RPMI8226 (cell line): Measurements from ENCODE around the gene SMC1A.
A peak's percentile ranks its signal among the peaks of the same experiment; 100 is the strongest.
"Not testable (repeated sequence)": the region's sequence is repeated elsewhere in the genome, so short reads cannot be mapped to it uniquely, and the experiment has no call there.

ENCODE experiments used
- DNase-seq: peaks from one replicate; pipeline ENCODE4 v3.0.0-alpha.2; 2015

The SMC1A gene

DNA sequence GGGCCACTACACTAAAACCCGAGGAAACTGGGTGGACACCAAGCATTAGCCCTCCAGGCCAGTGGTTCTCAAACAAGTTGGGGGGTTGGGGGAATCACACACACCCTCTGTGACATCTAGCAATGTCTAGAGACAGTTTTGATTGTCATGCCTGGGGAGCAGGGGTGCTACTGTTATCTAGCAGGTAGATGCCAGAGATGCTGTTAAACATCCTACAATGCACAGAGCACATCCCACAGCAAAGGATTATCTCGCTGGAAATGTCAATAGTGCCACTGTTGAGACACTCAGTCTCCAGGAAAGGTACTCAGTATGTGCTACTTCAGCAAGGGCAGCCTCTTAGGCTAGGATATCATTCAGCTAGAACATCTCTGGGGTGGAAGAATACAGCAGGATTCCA lies 1.3 kb downstream of the SMC1A start:
- no peak for DNase-seq

DNA sequence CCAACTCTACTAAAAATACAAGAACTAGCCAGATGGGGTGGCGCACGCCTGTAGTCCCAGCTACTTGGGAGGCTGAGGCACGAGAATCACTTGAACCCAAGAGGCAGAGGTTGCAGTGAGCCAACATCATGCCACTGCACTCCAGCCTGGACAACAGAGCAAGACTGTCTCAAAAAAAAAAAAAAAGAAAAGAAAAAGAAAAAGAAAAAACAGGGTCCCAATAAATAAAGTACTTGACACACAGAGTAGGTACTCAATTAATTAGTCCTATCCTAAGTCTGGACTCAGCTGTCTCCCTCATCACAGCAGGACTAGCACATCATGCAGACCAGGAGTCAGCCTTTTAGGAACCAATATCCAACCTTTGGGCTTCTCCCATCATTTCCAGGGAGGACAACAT lies 2.1 kb downstream of the SMC1A start:
- DNase-seq = not testable (repeated sequence)

DNA sequence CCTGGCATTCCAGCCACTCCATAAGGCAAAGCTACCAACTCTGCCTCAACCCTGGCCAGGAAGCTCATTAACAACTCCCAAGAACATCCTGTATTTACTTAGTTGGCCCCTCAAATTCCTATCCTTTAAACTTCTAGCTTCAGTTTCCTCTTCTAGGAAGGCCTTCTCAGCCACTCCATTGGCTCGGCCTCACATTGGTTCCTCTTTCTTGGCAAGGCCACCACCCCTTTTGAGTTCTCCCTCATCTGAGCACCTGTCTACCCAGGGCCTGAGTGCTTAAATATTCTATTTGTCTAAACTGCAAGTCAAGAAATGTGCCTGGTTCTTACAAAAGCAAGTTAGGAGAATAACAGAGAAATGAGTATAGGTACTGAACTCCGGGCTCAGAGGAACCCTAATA lies 10.0 kb downstream of the SMC1A start:
- no peak for DNase-seq

DNA sequence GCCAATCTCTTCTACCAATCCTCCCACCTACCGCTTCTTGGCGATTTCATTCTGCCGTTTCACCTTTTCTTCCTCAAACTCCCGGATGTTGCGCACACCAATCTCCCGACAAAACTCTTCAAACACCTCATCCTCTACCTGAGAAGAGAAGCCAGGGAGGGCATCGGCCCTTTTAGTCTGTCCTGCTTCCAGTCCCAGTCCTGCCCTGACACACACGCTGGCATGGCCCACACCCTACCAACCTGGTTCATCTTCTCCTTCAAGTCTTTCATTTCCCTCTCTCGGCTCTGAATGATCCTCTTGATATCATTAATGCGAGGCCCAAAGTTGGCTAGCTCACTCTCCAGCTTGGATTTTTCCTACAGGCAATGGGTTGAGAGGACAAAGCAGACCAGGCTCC lies 18.9 kb downstream of the SMC1A start:
- no peak for DNase-seq

DNA sequence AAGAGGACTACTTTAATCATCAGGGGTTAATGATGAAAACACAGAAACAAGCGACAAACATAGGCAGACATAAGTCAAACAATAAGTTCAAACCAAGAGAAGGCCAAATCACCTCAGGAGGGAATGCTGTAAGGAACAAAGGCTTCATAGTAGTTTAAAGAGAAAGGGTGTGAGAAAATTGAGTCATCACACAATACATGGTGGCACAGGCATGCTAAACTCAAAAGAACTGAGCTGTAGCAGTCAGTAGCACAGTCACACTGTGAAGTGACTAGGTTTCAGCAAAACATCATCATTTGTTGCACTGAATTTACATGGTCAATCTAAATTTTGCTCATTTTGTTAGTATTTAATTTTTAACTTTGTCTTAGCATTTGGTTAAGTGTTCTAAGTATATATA lies 24.2 kb downstream of the SMC1A start:
- no peak for DNase-seq

DNA sequence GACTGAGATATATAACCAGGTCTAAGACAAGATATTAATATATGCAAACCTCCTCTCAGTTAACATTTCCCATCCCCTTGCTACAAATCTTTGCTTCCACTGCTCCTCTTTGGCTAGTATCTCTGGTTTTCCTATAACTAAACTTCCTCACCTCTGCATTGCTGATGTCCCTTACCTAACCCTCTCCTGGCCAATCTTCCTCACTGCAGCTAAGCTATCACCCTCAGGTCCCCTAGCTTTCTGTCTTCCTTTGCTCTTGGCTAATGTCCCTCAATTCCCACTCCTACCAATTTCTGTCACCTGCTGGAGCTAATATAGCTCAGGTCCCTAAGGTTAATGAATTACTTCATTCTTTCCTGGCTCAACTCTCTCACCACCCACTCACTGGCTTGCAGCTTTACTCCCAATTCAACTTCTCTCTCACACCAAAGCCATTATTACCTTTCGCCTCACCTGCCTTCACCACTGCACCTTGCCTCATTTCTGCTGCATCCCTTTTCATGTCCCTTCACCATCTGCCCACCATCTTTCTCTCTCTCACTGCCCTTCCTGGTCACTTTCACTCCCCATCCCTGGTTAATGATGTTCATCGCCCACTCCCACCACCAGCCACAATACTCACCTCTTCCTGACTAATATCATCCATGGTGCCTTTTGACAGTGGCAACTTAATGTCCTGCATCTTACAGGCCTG lies 26.7 kb downstream of the SMC1A start:
- DNase-seq = no peak

DNA sequence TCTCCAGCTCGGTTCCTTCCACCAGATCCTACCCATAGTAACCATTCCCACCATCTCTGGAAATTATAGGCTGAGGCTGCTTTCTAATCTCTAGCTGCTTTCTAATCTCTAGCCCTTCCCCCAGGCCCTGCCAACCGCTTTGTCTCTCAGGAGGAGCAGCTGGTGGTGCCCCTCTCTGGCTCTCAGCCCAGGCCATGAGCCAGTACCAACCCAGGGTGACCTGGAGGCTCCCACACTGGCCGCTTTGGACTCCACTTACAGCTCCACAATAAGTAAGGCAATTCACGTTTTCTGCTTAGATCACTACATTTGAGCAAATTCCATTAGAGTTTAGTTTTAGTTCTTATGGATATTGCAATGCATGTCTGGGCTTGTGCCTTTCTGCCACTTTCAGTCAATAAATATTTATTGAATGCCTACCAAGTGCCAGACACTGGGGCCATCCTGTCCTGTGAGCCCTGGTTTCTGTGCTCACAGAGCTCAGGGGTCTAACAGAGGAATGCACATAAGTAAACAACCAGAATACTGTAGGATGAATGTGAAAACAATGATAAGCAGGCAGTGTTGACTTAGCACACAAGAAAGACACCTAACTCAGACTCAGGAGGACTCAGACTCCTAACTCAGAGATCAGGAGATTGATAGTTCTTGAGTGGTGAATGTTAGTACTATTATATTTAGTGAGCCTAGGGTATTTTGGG lies 38.9 kb downstream of the SMC1A start:
- DNase-seq = no peak

DNA sequence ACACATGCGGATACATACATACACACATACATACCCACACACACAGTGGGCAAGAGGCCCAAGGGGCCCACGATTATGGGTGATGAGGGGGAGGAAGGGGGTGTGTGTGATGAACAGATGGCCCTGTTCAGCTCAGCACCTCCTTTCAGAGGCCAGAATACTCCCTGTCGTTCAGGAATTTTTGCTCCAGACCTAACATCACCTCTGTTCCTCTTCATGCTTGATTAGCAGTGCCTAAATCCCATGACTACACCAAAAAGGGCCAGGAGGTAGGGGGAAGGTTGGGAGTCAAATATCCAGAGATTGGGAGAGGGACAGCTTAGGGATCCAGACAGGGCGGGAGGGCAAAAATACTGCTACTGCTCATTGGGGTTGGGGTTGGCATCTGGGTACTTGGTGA lies 42.7 kb downstream of the SMC1A start:
- no peak for DNase-seq

DNA sequence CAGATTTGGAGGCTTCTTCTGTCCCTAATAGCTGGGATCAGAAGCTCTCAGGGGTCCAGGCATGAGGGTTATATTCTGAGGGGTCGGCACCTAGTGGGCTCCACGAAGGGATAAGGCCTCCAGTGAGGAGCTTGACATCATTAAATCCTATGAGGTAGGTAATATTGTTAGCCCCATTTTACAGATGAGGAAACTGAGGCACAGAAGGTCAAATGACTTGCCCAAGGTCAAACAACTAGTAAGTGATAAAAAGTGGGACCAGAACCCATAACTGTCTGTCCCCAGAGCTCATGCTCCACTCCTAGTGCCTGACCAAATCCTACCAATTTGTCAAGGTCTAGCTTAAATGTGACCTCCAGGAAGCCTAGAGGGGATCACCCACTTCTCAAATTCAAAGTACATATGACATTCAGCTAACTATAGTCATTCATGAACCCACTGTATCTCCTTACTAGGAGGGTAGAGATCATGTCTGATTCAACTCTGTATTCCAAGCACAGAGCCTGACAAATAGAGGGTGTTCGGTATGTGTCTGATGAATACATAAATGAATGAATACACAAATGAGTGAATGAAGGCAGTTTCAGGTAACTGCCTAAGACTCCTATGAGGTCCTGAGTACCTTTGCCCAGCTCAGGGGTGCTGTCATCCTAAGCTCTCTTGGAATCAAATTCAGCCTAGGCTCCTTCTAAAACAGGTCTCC lies 43.3 kb downstream of the SMC1A start:
- no peak for DNase-seq

DNA sequence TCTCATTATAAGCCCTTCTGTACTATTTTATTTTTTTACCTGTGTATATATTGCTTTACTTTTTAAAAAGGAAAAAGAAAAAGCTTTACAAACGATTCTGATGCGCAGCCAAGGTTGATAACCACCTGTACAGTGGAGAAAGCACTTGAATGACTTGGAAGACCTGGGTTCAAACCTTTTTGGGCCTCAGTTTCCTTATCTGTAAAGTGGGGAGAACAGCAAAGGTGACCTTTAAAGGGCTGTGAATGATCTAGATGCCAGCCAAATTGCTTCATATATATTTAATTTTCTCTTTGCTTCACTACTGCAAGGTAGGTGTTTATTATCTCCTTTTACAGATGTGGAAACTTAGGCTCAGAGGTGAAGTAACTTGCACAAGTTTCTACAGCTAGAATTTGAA lies 45.0 kb downstream of the SMC1A start:
- DNase-seq = no peak

DNA sequence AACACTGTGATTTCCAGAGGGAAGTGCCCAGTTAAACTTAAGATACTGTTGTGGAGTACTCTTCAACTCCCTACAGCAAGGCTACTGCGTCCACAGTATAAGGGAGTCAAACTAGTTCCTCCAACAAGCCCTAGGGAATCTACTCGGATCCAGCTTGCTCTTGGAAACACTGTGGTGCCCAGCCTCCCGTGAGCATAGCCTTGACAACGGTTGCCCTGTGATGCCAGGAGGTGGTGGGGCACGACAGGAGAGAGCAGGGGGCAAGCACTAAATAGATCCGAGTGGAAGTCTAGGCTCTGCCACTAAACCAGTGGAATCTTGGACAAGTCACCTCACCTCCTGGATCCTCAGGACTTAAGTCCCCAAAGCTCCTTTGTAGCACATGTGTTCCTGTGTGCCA lies 45.6 kb downstream of the SMC1A start:
- no peak for DNase-seq

DNA sequence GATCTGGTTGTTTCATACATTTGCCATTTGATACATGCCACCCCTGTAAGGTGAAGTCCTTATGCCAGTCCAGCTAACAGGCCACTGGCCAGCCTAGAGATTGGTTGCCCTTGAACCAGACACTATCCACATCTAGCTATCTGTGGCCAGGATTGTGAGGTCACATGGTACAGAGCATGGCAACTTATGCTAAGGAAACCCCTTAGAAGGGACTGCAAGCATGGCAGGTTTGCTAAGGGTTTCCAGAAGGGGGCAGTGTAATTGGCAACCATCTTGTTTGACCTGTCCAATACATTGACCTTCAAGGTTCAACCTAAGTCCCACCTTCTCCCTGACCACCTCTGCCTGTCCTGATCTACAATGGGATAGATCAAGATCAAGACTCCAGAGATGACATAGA lies 47.5 kb downstream of the SMC1A start:
- no peak for DNase-seq

DNA sequence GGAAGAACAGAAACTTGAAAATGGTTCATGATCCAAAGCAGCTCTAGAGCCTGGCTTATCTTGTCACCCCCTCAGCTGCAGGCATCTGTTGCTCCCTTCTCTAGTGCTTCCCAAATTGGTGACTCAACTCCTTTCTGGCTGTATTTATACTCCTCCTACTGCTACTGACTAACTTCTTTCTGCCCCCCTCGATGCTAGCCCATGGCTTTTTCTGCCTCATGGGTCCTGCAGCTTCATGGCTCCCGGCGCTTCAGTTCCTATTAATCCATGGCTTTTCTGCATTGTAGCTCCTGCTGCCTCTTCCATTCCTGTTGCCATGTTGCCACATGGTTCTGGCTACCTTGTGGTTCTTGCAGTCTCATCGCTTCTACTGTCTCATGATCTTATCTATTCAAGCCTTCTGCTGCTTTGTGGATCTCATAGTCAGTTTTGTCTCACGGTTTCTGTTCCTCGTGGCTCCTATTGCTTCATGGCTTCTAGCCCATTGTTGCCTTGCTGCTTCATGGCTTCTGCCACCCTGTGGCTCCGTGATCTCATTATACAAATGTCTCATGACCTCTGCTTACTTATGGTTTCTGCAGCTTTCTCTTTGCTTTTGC lies 48.1 kb downstream of the SMC1A start:
- DNase-seq = no peak

DNA sequence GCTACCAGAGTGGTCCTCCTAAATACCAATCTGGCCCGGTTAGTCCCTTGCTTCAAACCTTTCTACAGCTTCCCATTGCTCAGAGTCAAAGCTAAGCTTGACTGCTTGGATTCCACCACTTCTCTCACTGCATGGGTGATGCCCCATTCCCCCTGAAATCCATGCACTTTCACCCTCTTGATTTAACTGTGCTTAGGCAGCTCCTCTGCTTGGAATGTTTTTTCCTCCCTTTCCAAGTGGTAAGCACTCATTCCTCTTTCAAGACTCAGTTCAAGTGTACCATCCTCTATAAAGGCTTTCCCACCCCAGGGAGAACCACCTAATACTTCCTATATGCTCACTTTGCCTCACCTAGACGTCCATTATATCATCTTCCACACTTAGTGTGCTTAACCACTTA lies 49.1 kb downstream of the SMC1A start:
- DNase-seq = no peak

DNA sequence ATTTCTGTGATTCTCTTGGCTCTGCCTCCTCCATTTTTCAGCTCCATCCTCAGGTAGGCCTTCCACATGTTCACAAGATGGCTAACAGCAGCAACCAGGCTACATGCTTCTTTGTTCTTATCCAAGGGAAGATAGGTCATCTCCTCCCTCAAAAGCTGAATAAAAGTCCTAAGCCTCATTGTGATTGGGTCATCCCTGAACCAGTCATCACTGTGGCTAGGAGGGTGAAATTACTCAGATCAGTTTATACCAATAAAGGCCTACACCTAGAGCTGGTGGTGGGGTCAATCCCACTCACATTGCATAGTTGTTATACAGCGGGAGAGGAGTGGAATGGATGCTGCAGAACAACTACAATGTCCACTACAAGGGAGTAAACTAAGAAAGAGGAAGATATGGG lies 56.0 kb downstream of the SMC1A start:
- not testable (repeated sequence) for DNase-seq

DNA sequence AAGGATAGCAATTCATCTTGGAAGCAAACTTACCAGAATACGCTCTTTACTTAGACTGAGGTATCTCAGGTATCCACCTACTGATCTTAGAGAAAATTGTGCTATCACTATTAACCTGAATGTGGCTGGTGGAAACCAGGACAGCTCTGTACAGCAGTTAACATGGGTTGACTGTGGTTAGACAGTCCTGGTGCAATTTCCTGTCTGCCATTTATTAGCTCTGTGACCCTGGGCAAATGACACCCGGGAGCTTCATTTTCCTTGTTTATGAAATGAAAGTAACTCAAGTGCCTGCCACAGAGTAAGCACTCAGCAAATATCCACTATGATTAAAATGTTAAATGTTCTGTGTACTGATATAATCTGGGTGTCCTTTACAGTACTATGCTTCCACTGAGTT lies 60.0 kb downstream of the SMC1A start:
- peak; percentile 48 for DNase-seq

DNA sequence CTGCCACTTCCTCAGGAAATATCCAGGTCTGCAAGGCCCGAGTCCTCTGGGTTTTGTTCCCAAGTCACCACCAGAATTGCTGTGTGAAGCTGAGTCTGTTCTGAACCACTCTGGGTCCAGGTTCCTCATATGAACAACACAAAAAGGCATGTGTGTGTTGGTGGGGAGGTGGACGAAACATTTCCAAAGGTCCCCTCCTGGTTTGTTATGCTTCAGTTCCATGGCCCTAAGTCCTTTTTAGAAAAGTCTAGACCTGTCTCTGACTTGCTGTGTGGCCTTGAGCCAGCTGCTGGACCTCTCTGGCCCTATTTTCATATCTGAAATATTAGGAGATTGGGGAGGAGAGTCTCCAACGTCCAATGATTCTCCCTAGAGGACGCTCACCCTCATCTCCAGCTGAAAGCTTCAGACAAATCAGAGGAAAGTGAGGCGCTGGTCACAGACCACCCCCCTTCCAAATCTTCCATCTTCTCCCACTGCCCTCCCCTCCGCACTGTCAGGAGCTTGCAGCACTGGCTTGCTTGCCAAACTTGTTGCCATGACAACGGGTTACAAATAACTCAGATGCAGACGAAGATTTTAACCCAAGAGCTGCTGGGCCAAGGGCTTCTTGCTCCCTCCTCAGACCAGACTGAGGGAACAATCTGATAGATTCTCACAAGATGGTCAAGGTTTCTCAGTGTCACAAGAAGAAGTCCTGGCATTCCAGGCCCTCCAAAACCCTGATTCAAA lies 64.5 kb downstream of the SMC1A start:
- DNase-seq = peak; percentile 14

DNA sequence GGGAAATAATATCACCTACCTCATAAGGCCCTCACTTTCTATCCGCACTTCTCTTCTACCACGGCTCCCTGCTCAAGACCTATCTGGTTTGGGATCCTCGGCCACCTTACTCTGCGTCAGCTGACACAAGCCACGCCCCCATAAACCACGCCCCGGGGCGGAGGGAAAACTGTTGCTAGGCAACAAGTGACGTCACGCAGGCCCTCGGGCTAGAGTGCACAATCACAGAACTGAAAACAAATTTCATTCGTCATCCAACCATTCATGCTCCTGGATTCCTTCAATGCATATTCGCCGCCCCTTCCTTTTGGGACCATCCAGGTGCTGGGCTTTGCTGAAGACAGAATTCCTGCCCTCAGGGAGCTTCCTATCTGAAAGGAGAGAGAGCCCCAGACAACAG lies 66.3 kb downstream of the SMC1A start:
- DNase-seq = no peak

DNA sequence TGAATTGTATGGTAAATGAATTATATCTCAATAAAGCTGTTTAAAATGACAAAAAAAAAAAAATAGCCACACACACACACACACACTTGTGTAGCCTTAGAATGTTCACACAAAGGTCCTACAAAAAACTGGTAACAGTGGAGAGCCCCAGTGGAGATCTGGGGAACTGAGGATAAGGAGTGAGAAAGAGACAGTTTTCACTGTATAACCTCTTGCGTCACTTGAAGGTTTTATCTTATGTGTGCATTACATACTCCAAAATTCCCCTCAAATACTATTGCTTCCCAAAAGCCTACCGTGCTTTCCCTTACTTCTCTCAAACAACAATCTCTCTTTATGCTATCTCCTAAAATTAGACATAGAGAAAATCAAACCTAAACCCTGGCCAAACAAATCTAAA lies 67.8 kb downstream of the SMC1A start:
- no peak for DNase-seq

DNA sequence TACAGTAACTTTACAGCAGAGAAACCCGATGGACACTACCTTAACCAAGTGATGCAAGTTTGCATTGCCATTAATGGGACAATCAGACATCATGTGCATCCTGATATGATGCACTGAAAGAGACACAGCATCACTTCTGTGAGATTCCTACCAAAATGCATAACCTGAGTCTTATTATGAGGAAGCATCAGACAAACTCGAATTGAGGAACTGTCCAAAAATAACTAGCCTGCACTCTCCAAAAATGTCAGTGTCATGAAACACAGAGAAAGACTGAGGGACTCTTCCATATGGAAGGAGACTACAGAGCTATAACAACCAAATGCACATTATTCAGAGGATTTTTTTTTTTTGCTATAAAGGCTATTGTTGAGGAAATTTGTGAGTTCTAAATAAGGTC lies 74.5 kb downstream of the SMC1A start:
- no peak for DNase-seq

DNA sequence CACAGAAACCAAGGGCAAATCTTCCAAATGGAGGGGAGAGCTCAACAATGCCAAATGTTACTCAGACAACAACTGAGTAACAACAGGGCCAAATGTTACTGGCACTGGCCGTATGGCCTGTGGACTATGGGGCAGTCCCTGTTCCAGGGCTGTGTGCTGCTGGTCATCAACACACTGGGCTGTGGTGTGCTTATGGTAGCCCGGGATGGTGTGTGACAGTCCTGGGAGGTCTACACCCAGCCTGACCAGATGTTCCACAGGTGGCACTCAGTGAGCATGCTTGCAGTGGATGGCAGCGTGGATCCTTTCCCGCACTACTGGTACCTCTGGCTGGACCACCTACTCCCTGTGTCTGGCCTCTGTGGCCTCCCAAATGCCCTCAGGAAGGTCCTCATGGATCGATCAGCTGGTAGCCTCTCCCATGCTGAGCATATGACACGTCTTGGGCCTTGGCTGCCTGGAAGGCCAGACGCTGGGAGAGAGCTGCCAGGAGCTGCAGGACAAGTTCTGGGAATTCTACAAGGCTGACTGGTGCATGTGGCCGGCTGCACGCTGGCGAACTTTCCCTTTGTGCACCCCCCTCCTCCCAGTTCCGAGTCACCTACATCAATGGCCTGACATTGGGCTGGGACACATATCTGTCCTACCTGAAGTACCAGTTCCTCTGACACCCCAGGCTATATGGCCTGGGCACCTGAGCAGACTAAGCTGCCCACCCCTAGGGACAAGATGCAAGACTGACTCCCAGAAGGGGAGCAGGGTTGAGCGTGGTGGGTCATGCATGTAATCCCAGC lies 81.4 kb downstream of the SMC1A start:
- DNase-seq = no peak

DNA sequence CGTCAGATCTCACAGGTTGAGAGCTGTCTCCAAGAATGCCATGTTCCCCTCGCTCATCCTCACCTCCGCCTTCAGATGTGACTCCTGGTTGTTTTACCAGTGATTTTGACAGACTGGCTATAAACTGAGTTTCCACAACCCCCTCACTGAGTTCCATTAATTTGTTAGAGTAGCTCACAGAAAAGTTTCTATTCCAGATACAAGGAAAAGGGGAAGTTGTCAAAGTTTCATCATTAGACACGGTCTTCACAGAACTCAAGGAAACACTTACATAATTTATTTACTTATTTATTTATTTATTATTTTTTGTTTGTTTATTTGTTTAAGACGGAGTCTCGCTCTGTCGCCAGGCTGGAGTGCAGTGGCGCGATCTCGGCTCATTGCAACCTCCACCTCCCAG lies 85.4 kb downstream of the SMC1A start:
- no peak for DNase-seq
